ENCODE measurements around the gene LAYN. TPM values are rescaled to one million over a fixed set of nuclear protein-coding genes. Genes with fewer than 3 reads are reported as not detected.

LAYN gene
- total RNA-seq, 2 donors from 2014 or later = 5.9 to 8.3 TPM

GRCh38 chr11:111604392-111605009 lies 64.0 kb downstream of the LAYN start:
- TF ChIP-seq, protein P1, sequence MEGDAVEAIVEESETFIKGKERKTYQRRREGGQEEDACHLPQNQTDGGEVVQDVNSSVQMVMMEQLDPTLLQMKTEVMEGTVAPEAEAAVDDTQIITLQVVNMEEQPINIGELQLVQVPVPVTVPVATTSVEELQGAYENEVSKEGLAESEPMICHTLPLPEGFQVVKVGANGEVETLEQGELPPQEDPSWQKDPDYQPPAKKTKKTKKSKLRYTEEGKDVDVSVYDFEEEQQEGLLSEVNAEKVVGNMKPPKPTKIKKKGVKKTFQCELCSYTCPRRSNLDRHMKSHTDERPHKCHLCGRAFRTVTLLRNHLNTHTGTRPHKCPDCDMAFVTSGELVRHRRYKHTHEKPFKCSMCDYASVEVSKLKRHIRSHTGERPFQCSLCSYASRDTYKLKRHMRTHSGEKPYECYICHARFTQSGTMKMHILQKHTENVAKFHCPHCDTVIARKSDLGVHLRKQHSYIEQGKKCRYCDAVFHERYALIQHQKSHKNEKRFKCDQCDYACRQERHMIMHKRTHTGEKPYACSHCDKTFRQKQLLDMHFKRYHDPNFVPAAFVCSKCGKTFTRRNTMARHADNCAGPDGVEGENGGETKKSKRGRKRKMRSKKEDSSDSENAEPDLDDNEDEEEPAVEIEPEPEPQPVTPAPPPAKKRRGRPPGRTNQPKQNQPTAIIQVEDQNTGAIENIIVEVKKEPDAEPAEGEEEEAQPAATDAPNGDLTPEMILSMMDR (IDR thresholded peaks at IDR 0.05) = peak; percentile 16 to 74 (median 68)
- peak in 1 of 3 donors; percentile 23 for TF ChIP-seq POLR2A (IDR thresholded peaks at IDR 0.05)
- peaks cover 47% of the 10 kb centered on the region for H3K4me1 ChIP-seq
- no peak for ATAC-seq

DNA sequence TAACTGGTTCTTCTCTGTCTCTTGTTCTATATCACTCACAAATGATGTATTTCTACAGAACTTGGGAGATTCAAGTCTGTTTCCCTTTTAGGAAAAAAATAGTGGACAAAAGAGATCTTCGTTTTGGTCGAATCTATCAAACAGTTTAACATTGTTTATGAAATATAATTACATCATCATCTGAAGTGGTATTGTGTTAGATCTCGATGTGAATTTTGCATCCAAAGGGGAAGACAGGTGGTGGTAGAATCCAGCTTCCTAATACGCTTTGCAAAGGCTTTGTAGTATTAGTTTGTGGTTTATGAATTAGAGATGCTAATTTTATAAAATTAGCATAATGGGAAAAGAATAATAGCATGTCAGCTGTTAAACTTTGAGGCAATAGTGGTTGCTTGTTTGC lies 65.2 kb downstream of the LAYN start:
- no peaks in the 10 kb centered on the region for H3K9me3 ChIP-seq
- peaks cover 47% of the 10 kb centered on the region for H3K4me1 ChIP-seq
- ATAC-seq (no peak), DNase-seq (no peak)
- H3K27ac ChIP-seq = peak overlapping the region in 1 of 4 donors; percentile 34
- no peaks in the 10 kb centered on the region for H3K36me3 ChIP-seq (replicated peaks in 1 of 2; ENCODE audit: insufficient read depth in 1 of 2, low read depth in 2 of 2)
- intact Hi-C loops (cut with DNase I) = no loop called here
- H3K27me3 ChIP-seq = no peaks in the 10 kb centered on the region
- 15 to 25% methylated on average over 4 of the region's 4 CpGs for WGBS, 2 donors
- no peak overlapping the region for H3K4me3 ChIP-seq
- TF ChIP-seq, protein P1 (IDR thresholded peaks at IDR 0.05) = peak in 2 of 7 experiments; percentile 3 to 6
- TF ChIP-seq POLR2A (IDR thresholded peaks at IDR 0.05) = no peak

More at GRCh38 chr11:111604392-111605009, 64.0 kb downstream of the LAYN start:
- Histone ChIP-seq H3K4me3 (peak overlapping the region in 1 of 2 donors; percentile 51), H3K36me3 (replicated peaks in 1 of 2; ENCODE audit: insufficient read depth in 1 of 2, low read depth in 2 of 2) (no peaks in the 10 kb centered on the region), H3K27me3 (no peaks in the 10 kb centered on the region), H3K27ac (peak overlapping the region in 3 of 4 donors; percentile 97 to 98 (median 98)), H3K9me3 (no peaks in the 10 kb centered on the region)
- intact Hi-C loops (cut with DNase I) = loop anchor here (5.0 kb wide), 1 partner anchor 173 kb away; no protein-coding TSS in a partner anchor
- 20 to 22% methylated on average over 9 of the region's 9 CpGs for WGBS, 2 donors
- DNase-seq = no peak

DNA sequence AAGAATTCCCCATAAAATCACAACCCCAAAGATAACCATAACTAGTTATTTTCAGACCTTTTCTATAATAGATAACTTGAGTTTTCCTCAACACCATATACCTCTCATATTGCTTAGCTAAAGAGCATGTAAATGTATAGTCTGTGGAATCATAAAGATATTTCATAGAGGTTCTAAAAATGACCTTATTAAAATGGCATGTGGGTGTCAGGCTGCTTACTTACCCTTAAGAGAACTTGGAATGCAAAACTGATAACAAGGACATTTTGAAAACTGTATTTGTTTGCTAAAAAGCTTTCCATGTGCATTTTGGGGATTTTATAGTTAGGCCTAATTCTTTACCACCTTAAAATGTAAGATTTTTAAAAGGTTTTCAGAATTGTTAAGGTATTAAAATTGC lies 66.5 kb downstream of the LAYN start:
- DNase-seq (no peak), ATAC-seq (no peak)
- TF ChIP-seq, protein P1 (IDR thresholded peaks at IDR 0.05) = no peak
- no peak for TF ChIP-seq POLR2A (IDR thresholded peaks at IDR 0.05)
- Histone ChIP-seq H3K27ac (no peak overlapping the region), H3K4me1 (peaks cover 46% of the 10 kb centered on the region), H3K36me3 (replicated peaks in 1 of 2; ENCODE audit: insufficient read depth in 1 of 2, low read depth in 2 of 2) (no peaks in the 10 kb centered on the region), H3K9me3 (no peaks in the 10 kb centered on the region), H3K27me3 (no peaks in the 10 kb centered on the region), H3K4me3 (no peak overlapping the region)
- intact Hi-C loops (cut with DNase I) = no loop called here

- H3K4me1 ChIP-seq = peaks cover 51% of the 10 kb centered on the region
- intact Hi-C loops (cut with DNase I) = no loop called here
- TF ChIP-seq, protein P1 (IDR thresholded peaks at IDR 0.05) = no peak
- no peak for TF ChIP-seq POLR2A (IDR thresholded peaks at IDR 0.05)
These were observed 67.2 kb downstream of the LAYN start for GRCh38 chr11:111607751-111608150.

More at GRCh38 chr11:111607751-111608150, 67.2 kb downstream of the LAYN start:
- no peak overlapping the region for H3K4me3 ChIP-seq
- H3K27ac ChIP-seq = no peak overlapping the region
- no peaks in the 10 kb centered on the region for H3K27me3 ChIP-seq
- ATAC-seq = no peak
- no peaks in the 10 kb centered on the region for H3K36me3 ChIP-seq (replicated peaks in 1 of 2; ENCODE audit: insufficient read depth in 1 of 2, low read depth in 2 of 2)
- no peaks in the 10 kb centered on the region for H3K9me3 ChIP-seq
- 90 to 93% methylated on average over 3 of the region's 3 CpGs for WGBS, 2 donors
- DNase-seq = no peak

MicroRNAs within 50 kb of the gene (microRNA counts, 767-probe panel; counts per million panel counts)
- 0 to 736 counts per million in 2 donors for microRNA hsa-miR-34b-3p
- microRNA hsa-miR-34c-3p = 0 to 736 counts per million in 2 donors
- 0 to 736 counts per million in 2 donors for microRNA hsa-miR-34c-5p

Small RNA genes within 50 kb of the gene (microRNA-seq; reads per million reads assigned to microRNA genes)
- gene MIR34B (ENCODE audit: borderline number of aligned reads in 2 of 2, borderline replicate concordance in 2 of 2) (0 to 0.45 reads per million in 2 donors), gene MIR34C (ENCODE audit: borderline number of aligned reads in 2 of 2, borderline replicate concordance in 2 of 2) (13.9 to 15.4 reads per million in 2 donors)

Small RNA genes within 50 kb of the gene (small RNA-seq; reads per million reads assigned to genes)
- gene MIR34B (not detected), gene MIR34C (not detected)

Other genes starting within 250 kb of the LAYN start
- 10 to 100 TPM in 1 of 2 donors, 1 to 10 TPM in 1; 1.0 to 10.9 TPM for gene POU2AF3, start 242.2 kb upstream of the LAYN start, total RNA-seq
- gene POU2AF1, start 161.4 kb upstream of the LAYN start, total RNA-seq = 1 to 10 TPM in 1 of 2 donors, not detected in 1; 8.9 TPM
- gene BTG4, start 28.3 kb upstream of the LAYN start, total RNA-seq = not detected
- gene HOATZ, start 25.9 kb upstream of the LAYN start, total RNA-seq = not detected
- gene SIK2, start 61.7 kb downstream of the LAYN start, total RNA-seq = 10 to 100 TPM; 15.3 to 16.5 TPM
- gene PPP2R1B, start 225.7 kb downstream of the LAYN start, total RNA-seq = 10 to 100 TPM; 24.7 to 41.5 TPM

Data from body of pancreas (tissue), 4 donors.